Vagina (tissue), 2 donors: ENCODE results near the gene CENPE. TPM values are rescaled to one million over a fixed set of nuclear protein-coding genes. Genes with fewer than 3 reads are reported as not detected.

Source experiments
- DNase-seq, 2 donors: peaks; one replicate each; pipeline ENCODE4 v3.0.0-alpha.2; 2017; ENCODE audit errors: extremely low spot score in 2 of 2
- H3K27ac ChIP-seq: fragments of 200-600 bp; sonication (generic); one replicate; pipeline ENCODE4 v1.5.1; 2019
- H3K27me3 ChIP-seq: fragments of 200-600 bp; sonication (generic); one replicate; pipeline ENCODE4 v1.5.1; 2019
- H3K36me3 ChIP-seq, 2 donors: fragments of 200-600 bp; sonication (generic); one replicate each; pipeline ENCODE4 v1.5.1; 2017 to 2019
- H3K4me1 ChIP-seq: fragments of 200-600 bp; sonication (generic); one replicate; pipeline ENCODE4 v1.5.1; 2019
- H3K4me3 ChIP-seq, 2 donors: fragments of 200-600 bp; sonication (generic); 1 replicate in 1 of 2; 2 replicates in 1 of 2; pipeline ENCODE4 v1.5.1; 2016 to 2019
- H3K9me3 ChIP-seq: fragments of 200-600 bp; sonication (generic); one replicate; pipeline ENCODE4 v1.5.1; 2019
- CTCF ChIP-seq, 3 experiments: fragments of 450-650 bp in 2 of 3; fragments of 200-600 bp in 1 of 3; sonication (generic) in 1 of 3; IDR thresholded peaks; one replicate each; pipeline ENCODE4 v1.5.1; 2017 to 2019; ENCODE audit warnings: antibody characterized with exemption in 3 of 3, mild to moderate bottlenecking in 2 of 3, moderate library complexity in 2 of 3
- POLR2A ChIP-seq, 2 donors: fragments of 450-650 bp; IDR thresholded peaks; one replicate each; pipeline ENCODE4 v1.6.1; 2017; ENCODE audit warnings: antibody characterized with exemption in 2 of 2, mild to moderate bottlenecking in 2 of 2, moderate library complexity in 2 of 2
- POLR2AphosphoS5 ChIP-seq, 2 donors: sonication (generic); formaldehyde crosslinking; IDR thresholded peaks; one replicate each; pipeline ENCODE4 v1.9.0; 2017; ENCODE audit warnings: antibody characterized with exemption in 2 of 2, mild to moderate bottlenecking in 2 of 2, low read depth in 1 of 2; ENCODE audit not compliant: insufficient read depth in 1 of 2
- intact Hi-C: fragments of 100-400 bp; cut with DNase I; formaldehyde crosslinking; loops from one replicate; pipeline ENCODE4 v1.15.1; 2023
- total RNA-seq: library from RNA; depleted of rRNA; stranded (reverse); fragments of >200 nt; gene quantifications from one replicate; pipeline ENCODE4 v1.2.3, GENCODE V29; 2016

CENPE gene
- total RNA-seq, 1 donor from 2014 or later = 2.2 TPM

- intact Hi-C loops = no loop called here
- Histone ChIP-seq H3K4me1 (no peaks in the 10 kb centered on the region), H3K27ac (no peak overlapping the region), H3K27me3 (no peaks in the 10 kb centered on the region), H3K9me3 (no peaks in the 10 kb centered on the region), H3K36me3 (peaks cover 0 to 42% of the 10 kb centered on the region in 2 donors), H3K4me3 (no peak overlapping the region)
- DNase-seq = no peak
- no peak for TF ChIP-seq CTCF (IDR thresholded peaks at IDR 0.05)
- TF ChIP-seq POLR2AphosphoS5 (IDR thresholded peaks at IDR 0.05; ENCODE audit: insufficient read depth in 1 of 2, low read depth in 1 of 2) = no peak
- TF ChIP-seq POLR2A (IDR thresholded peaks at IDR 0.05) = no peak
Observed at GRCh38 chr4:103085555-103086196, 112.5 kb downstream of the CENPE start.

- Histone ChIP-seq H3K4me1 (peaks cover 16% of the 10 kb centered on the region), H3K27ac (no peak overlapping the region), H3K9me3 (no peaks in the 10 kb centered on the region), H3K36me3 (peaks cover 0 to 16% of the 10 kb centered on the region in 2 donors), H3K27me3 (no peaks in the 10 kb centered on the region), H3K4me3 (no peak overlapping the region)
- TF ChIP-seq CTCF (IDR thresholded peaks at IDR 0.05) (no peak), POLR2AphosphoS5 (IDR thresholded peaks at IDR 0.05; ENCODE audit: insufficient read depth in 1 of 2, low read depth in 1 of 2) (no peak), POLR2A (IDR thresholded peaks at IDR 0.05) (no peak)
- no peak for DNase-seq
- intact Hi-C loops = loop anchor here (5.0 kb wide), 1 partner anchor 252 kb away; the partner anchor contains the start of gene UBE2D3
Observed at GRCh38 chr4:103079621-103080020, 118.5 kb downstream of the CENPE start.

- no peak for DNase-seq
- TF ChIP-seq POLR2AphosphoS5 (IDR thresholded peaks at IDR 0.05; ENCODE audit: insufficient read depth in 1 of 2, low read depth in 1 of 2) (peak in 1 of 2 donors; percentile 31), POLR2A (IDR thresholded peaks at IDR 0.05) (no peak)
- Histone ChIP-seq H3K27ac (peak within 1 kb of the TSS; percentile 93), H3K9me3 (no peaks in the 10 kb centered on the region), H3K36me3 (peaks cover 0 to 14% of the 10 kb centered on the region in 2 donors), H3K4me1 (peaks cover 20% of the 10 kb centered on the region), H3K27me3 (no peaks in the 10 kb centered on the region), H3K4me3 (peak within 1 kb of the TSS; percentile 65 to 78)
- intact Hi-C loops = loop anchor here (5.0 kb wide), 1 partner anchor 250 kb away; the partner anchor contains the start of gene UBE2D3
Observed at GRCh38 chr4:103076747-103077347, 121.3 kb downstream of the CENPE start, which contains the start of gene SLC9B2. Gene SLC9B2, minus strand, starts transcription at chr4:103076761. Its CDS starts 9,211 bp downstream, at chr4:103067550.

DNA sequence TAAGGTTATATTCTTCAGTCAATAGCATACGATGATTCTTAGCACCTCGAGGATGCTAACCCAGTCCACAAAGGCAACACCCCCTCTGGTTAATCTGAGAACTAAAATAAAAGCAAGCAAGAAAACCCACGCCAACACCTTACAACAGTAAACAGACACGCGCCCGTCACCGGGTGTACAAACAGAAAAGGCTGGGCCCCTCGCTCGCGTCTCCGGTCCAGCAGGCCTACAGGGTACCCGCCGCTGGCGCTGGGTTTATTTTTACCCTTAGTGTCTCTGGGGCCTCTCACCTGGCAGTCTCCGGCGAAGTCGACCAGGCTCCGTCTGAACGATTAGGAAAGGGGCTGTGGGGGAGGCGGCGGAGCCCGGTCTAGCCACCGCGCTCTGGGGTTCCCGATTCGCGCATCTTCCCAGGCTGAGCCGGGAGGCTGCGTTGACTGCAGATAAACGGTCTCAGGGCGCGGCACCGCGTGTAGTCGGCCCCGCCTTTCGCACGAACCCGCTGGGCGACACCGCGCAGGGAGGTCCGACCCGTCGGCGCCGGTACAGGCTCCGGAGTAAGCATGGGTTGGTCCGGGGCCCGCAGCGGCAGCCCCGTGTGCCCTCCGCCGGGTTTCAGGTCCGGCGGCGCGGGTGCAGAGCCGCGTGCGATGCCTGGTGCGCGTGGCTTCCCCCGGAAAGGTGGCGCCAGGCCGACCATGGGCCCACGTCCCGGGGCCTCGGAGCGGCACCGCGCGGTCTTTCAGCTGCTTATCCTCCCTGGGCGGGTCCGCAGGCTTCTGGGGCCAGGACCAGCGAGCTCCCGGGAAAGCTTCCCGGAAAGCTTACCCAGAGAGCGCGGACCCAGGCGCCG lies 122.0 kb downstream of the CENPE start:
- peaks cover 0 to 8% of the 10 kb centered on the region in 2 donors for H3K36me3 ChIP-seq
- intact Hi-C loops = loop anchor here (5.0 kb wide), 1 partner anchor 249 kb away; the partner anchor contains the start of gene UBE2D3
- no peaks in the 10 kb centered on the region for H3K9me3 ChIP-seq
- DNase-seq = no peak
- peaks cover 20% of the 10 kb centered on the region for H3K4me1 ChIP-seq
- TF ChIP-seq POLR2A (IDR thresholded peaks at IDR 0.05) = no peak
- peak in 1 of 3 experiments; percentile 18 for TF ChIP-seq CTCF (IDR thresholded peaks at IDR 0.05)
- peak in 1 of 2 donors; percentile 66 for TF ChIP-seq POLR2AphosphoS5 (IDR thresholded peaks at IDR 0.05; ENCODE audit: insufficient read depth in 1 of 2, low read depth in 1 of 2)
- peak overlapping the region; percentile 65 to 78 for H3K4me3 ChIP-seq
- no peaks in the 10 kb centered on the region for H3K27me3 ChIP-seq
- H3K27ac ChIP-seq = peak overlapping the region; percentile 93

GRCh38 chr4:103075435-103075893 lies 122.7 kb downstream of the CENPE start:
- H3K4me3 ChIP-seq = peak overlapping the region; percentile 65 to 78
- intact Hi-C loops = loop anchor here (5.0 kb wide), 1 partner anchor 248 kb away; the partner anchor contains the start of gene UBE2D3
- H3K36me3 ChIP-seq = peaks cover 0 to 1% of the 10 kb centered on the region in 2 donors
- H3K27me3 ChIP-seq = no peaks in the 10 kb centered on the region
- no peaks in the 10 kb centered on the region for H3K9me3 ChIP-seq
- DNase-seq = no peak
- peak overlapping the region; percentile 93 for H3K27ac ChIP-seq
- TF ChIP-seq POLR2A (IDR thresholded peaks at IDR 0.05) = no peak
- TF ChIP-seq CTCF (IDR thresholded peaks at IDR 0.05) = no peak
- peaks cover 20% of the 10 kb centered on the region for H3K4me1 ChIP-seq
